ENCODE measurements around the gene CD74.
"Not testable (repeated sequence)": the region's sequence is repeated elsewhere in the genome, so short reads cannot be mapped to it uniquely, and the experiment has no call there.

The CD74 gene

DNA sequence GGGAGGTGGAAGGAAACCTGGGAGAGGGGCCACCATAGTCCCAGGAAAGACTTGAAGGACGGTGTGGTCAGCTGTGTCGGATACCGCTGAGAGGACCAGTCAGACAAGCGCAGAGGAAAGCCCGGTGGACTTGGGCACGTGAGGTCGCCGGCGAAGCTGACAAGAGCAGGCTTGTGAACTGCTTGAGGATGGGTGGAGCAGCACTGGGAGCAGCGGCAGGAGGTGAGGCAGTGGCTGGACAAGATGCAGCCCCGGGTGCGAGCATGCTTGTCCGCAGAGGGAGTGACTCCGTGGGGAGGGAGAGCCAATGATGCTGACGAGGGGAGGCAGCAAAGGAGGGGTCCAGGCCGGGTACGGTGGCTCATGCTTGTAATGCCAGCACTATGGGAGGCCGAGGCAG, 18.3 kb upstream of the CD74 start:
- no peak overlapping the region for H3K4me3 ChIP-seq
- DNase-seq (ENCODE audit: low spot score): no peak
- TF ChIP-seq CTCF (IDR thresholded peaks at IDR 0.05): no peak
- H3K27ac ChIP-seq: no peak overlapping the region

- Histone ChIP-seq H3K4me3 (no peak overlapping the region), H3K27ac (no peak overlapping the region)
- DNase-seq (ENCODE audit: low spot score): no peak
- no peak for TF ChIP-seq CTCF (IDR thresholded peaks at IDR 0.05)
Measured at GRCh38 chr5:150429410-150429873, 16.7 kb upstream of the CD74 start.

- Histone ChIP-seq H3K27ac (peak overlapping the region in 1 of 2 donors; percentile 5), H3K4me3 (no peak overlapping the region)
- TF ChIP-seq CTCF (IDR thresholded peaks at IDR 0.05): no peak
- no peak for DNase-seq (ENCODE audit: low spot score)
Measured at GRCh38 chr5:150428978-150429377, 16.3 kb upstream of the CD74 start.

DNA sequence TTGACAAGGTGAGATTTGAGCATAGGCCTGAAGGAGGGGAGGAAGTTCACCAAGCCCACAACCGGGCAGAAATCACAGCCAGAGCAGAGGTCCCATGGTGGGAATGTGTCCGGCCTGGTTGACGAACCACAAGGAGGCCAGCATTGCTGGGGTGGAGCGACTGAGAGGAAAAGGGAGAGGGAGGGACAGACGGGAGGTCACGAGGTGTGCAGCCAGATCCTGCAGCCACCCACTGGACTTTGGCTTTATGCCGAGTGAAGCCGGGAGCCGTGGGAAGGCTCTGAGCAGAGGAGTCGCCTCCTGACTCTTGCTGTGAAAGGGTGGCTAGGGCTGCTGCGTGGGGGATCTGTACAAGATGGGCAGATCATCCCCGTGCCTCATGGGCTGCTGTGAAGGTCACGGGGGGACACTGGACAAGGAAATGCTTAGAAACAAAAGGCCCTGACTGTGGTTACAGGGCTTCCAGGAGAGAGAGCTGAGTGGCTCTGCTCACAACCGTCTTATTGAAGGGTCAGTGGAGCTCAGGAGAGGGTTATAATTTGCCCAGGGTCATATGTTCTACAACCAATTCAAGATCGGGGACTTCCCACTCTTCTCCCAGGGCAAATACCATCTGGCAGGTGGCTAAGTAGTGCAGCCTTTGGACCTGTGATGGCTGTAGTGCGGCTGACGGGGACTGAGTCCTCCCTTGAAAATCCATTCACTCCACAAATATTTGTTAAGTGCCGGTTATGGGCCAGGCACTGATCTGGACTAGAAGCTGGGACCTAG, 15.6 kb upstream of the CD74 start:
- Histone ChIP-seq H3K4me3 (no peak overlapping the region), H3K27ac (peak overlapping the region in 1 of 2 donors; percentile 5)
- no peak for DNase-seq (ENCODE audit: low spot score)
- TF ChIP-seq CTCF (IDR thresholded peaks at IDR 0.05): no peak

DNA sequence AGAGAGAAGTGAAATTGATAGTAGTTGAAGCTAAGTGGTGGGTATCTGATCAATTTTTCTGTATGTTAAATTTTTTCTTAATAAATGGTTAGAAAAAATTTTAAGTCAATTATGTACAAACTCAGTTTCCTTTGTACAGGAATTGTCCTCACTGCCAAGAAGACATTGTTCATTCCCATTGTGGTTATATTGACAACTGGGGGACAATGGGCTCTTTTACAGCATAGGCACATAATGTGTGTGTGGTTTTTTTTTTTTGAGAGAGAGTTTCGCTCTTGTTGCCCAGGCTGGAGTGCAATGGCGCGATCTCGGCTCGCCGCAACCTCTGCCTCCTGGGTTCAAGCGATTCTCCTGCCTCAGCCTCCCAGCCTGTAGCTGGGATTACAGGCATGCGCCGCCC, 13.5 kb upstream of the CD74 start:
- not testable (repeated sequence) for H3K27ac ChIP-seq; DNase-seq (ENCODE audit: low spot score); H3K4me3 ChIP-seq

DNA sequence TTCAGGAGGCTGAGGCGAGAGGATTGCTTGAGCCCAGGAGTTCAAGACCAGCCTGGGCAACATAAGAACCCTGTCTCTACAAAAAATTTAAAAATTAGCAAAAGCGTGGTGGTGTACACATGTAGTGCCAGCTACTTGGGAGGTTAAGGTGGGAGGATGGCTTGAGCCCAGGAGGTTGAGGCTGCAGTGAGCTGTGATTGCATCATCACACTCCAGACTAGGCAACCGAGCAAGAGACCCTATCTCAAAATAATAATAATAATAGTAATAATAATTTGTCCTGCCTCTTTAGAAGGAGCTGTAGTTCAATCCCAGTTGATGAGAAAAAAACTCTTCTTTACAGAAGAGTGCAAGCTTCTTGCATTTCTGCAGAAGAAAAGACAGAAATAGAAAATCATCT, 10.0 kb upstream of the CD74 start:
- no peak for TF ChIP-seq CTCF (IDR thresholded peaks at IDR 0.05)
- no peak overlapping the region for H3K4me3 ChIP-seq
- DNase-seq (ENCODE audit: low spot score): no peak
- H3K27ac ChIP-seq: no peak overlapping the region

- DNase-seq (ENCODE audit: low spot score): no peak
- no peak overlapping the region for H3K4me3 ChIP-seq
- no peak for TF ChIP-seq CTCF (IDR thresholded peaks at IDR 0.05)
- no peak overlapping the region for H3K27ac ChIP-seq
Measured at GRCh38 chr5:150422075-150422474, 9.4 kb upstream of the CD74 start.
